Nasal cavity respiratory epithelium epithelial cell of viscerocranial mucosa (primary cell): Measurements from ENCODE around the gene NKX2-4. TPM values are rescaled to one million over a fixed set of nuclear protein-coding genes. Genes with fewer than 3 reads are reported as not detected.

Experiments used
- total RNA-seq: library from RNA; depleted of rRNA; stranded (reverse); fragments of >200 nt; gene quantifications from 2 replicates; pipeline ENCODE4 v1.2.3, GENCODE V29; 2014

Gene NKX2-4
- total RNA-seq: not detected in 2 replicates

DNA sequence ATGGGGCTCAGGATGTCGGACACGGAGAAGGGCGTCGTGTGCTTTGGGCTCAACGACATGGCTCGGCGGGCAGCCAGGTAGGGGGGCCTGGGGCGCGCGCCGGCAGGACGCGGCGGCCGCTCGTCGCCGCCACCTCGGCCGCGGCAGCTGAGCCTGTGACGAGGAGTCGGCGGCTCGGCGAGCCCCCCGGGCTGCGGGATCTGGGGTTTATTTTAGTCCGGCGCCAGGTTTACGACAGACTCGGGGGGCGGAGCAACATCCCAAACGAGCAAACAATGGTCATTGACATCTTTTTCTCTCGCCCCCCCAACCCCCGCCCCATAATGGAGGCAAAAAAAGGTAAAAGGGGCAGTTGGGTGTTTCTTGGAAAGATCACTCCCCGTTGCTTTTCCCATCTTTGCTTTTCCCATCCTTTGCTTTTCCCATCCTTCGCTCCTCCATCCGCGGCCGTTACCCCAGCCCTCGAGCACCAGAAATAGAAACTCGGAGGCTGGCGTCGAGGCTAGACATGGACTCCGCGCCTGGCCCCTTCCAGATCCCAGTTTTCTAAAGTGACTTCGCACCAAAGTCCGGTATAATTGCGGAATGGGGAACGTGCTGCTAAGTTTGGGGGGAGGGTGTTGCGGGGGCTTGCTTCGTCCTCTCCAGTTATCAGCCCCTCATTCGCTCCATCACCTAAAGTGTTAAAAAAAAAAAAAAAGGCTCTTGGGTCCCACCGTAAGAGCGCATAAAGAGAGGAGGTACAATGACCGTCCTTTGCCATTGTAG lies at the start of gene NKX2-4:
Gene NKX2-4 (minus strand): TSS at position 186 of the 768 bp plus-strand sequence. CDS start 127 bp downstream, at position 59.

Other genes with a start within 250 kb of the NKX2-4 start
- gene XRN2, start 94.2 kb downstream of the NKX2-4 start, total RNA-seq: 97.1 and 99.9 TPM in 2 replicates
- gene NKX2-2, start 116.5 kb upstream of the NKX2-4 start, total RNA-seq: not detected in 2 replicates